GM13976 (cell line): ENCODE results near the gene EXOC6.

Source experiments
- DNase-seq: peaks from one replicate; pipeline ENCODE4 v3.0.0; 2012; ENCODE audit warnings: low spot score
- CTCF ChIP-seq: IDR thresholded peaks from 2 replicates; pipeline ENCODE4 v1.5.1; 2012; ENCODE audit warnings: borderline replicate concordance, mild to moderate bottlenecking; ENCODE audit not compliant: insufficient read depth; ENCODE audit errors: extremely low read depth, missing control alignments, control extremely low read depth
- in situ Hi-C: fragments of 300-500 bp; cut with MboI; formaldehyde crosslinking; loops from one replicate; pipeline ENCODE4 v1.12.0; 2022; ENCODE audit warnings: low sequenced_read_pairs, mixed read lengths, inconsistent platforms; ENCODE audit not compliant: unreplicated experiment

EXOC6 gene

GRCh38 chr10:92868036-92868435 is 19.7 kb downstream of the EXOC6 start:
- in situ Hi-C loops: no loop called here
- no peak for TF ChIP-seq CTCF

GRCh38 chr10:92868557-92868956 is 20.2 kb downstream of the EXOC6 start:
- no peak for DNase-seq
- in situ Hi-C loops: no loop called here
- no peak for TF ChIP-seq CTCF

More at GRCh38 chr10:92868036-92868435, 19.7 kb downstream of the EXOC6 start:
- DNase-seq: no peak

- no peak for DNase-seq
- TF ChIP-seq CTCF: no peak
- in situ Hi-C loops: no loop called here
Observed at GRCh38 chr10:92873029-92873428, 24.7 kb downstream of the EXOC6 start.

- in situ Hi-C loops: no loop called here
- TF ChIP-seq CTCF: no peak
- DNase-seq: no peak
Observed at GRCh38 chr10:92876509-92877036, 28.3 kb downstream of the EXOC6 start.

- peak; percentile 16 for TF ChIP-seq CTCF
- DNase-seq: no peak
- in situ Hi-C loops: no loop called here
Observed at GRCh38 chr10:92880233-92880861, 32.0 kb downstream of the EXOC6 start.

- TF ChIP-seq CTCF: no peak
- in situ Hi-C loops: no loop called here
- no peak for DNase-seq
Observed at GRCh38 chr10:92880917-92881316, 32.6 kb downstream of the EXOC6 start.

- in situ Hi-C loops: no loop called here
- no peak for DNase-seq
- no peak for TF ChIP-seq CTCF
Observed at GRCh38 chr10:92886334-92886961, 38.1 kb downstream of the EXOC6 start.
